DMS53 treated with DMSO at 0.1 percent for 48 hours (cell line): ENCODE results near the gene U2AF1L4.

Experiments
- DNase-seq: peaks from one replicate; lab custom pipeline; 2025; ENCODE audit not compliant: unreplicated experiment; lab: John Stamatoyannopoulos, UW

Gene U2AF1L4

DNA sequence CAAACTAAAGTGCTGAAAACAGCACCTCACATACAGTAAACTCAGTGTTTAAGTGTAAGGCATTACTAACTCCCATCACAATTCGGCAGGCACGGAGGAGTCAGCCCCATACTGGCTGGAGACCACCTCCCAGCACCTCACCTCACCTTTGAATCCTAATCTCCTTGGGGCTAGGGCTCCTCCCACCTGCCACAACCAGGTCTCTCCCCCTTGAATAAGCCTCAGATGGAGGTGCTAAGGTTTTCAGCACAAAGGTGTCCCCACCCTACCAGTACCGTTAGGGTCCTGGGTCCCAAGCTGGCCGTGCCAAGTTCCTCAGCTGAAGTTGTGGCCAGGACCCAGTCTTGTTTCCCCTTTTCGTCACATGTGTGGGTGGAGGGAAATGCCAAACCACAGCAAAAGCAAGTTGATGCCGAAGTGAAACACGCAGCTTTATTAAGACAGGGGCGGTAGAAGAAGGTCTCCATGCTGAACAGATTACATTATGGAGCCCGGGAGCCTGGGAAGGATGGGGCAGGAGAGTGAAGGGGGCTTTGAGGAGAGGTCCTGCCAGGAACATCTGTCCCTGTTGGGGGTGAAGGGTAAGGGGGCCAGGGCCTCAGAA lies 3.0 kb downstream of the U2AF1L4 start, which contains the start of gene IGFLR1:
TSS of gene IGFLR1 (minus strand) at position 332 of the 604 bp plus-strand sequence. CDS start 1,272 bp downstream, outside the sequence.
- DNase-seq: no peak

DNA sequence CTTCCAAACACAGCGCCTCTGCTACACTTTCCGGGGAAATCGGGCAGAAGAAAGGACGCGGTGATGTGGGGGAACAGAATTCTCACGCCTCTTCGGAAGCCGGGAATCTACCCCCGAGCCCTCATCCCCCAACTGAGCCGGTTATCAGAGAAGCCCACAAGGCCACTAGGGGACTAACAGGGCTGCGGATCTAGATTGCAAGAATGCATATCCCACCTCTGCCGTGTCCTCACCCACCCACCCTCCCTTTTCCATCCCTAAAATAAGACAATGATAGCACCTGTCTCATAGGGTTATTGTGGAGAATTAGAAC lies 4.1 kb downstream of the U2AF1L4 start:
- DNase-seq: no peak

DNA sequence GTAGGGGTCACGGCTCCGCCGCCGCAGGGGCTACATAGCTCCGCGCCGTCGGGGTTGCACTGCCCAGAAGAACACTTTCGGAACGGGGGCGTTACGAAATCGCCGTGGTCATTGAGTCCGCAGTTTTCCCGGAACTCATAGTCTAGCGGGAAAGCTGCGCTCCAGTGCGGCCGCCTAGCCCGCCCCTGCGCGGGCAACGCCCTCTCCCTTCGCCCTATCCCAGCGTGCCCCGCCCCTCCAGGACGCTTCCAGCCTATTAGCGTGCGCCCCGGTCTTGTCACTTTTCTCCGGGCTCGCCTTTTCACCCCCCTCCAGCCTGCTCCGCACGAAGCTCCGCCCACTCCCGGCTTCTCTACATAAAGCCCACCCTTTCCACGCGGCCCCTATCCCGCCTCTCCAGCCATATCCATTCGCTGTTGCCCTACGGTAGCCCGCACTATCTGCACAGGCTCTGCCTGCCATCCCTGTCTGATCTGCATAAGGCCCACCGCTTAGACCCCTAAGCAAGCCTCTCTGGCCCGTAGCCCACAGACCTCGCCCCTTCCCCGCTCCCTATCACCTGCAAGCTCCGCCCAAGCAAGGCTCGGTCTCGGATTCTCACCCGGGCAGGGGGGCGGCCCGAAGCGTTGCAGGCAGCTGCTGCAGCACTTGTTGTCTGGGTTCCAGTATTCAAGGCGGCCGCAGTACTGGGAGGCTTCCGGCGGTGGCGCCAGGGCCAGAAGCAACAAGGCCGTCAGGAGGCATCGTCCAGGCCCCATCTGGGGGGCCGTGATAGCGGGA lies 4.6 kb downstream of the U2AF1L4 start:
- peak; percentile 99 for DNase-seq

DNA sequence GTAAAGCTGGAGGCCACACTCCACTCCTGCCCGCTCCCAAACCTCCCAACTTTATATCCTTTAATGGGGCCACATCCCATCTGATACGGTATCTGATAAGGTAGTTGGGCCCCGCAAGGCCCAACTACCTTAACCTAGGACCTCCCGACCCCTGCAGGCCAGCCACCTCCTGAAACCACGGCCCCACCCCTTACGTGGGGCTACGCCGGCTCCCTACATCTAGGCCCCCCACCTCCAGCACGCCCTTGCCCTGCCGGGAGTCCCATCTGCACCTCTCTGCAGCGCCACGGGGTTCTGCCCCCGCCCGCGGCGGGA lies 5.2 kb downstream of the U2AF1L4 start:
- DNase-seq: no peak

DNA sequence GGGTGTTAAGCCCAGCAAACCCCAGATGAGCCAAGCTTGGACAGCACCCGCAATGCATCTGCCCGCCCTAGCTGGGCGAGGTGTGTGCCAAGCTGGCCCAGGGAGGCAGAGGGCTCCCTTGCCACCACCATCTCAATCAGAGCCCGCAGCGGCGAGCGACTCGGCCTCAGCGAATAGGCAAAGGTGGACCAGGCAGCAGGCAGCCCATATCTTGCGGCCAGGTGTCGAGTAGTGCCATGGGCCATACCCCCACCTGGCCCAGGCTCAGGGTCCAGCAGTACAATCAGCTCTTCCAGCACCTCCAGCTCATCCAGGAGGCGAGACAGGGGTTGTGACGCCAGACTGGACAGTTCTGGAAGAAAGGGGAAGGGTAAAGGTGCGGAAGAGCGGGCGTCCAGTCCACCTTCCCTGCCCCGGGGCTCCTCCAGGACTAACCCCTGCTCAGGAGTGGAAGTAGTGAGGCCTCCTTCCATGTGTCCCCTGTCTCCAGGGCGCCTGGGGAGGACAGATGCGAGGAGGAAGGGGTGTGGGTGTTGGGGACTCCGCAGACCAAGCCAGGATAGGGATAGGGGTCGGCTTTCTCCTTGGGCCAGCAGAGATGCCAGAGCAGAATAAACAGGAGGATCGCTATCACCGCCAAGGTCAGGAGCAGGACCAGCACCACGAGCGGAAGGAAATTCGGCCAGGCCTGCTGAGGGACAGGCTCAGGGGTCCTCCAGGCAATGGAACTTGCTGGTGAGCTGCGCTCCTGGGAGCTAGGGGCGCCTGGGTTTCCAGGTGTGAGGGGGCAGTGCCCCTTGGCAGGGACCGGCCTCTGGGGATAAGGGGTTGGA lies 5.7 kb downstream of the U2AF1L4 start:
- DNase-seq: no peak

DNA sequence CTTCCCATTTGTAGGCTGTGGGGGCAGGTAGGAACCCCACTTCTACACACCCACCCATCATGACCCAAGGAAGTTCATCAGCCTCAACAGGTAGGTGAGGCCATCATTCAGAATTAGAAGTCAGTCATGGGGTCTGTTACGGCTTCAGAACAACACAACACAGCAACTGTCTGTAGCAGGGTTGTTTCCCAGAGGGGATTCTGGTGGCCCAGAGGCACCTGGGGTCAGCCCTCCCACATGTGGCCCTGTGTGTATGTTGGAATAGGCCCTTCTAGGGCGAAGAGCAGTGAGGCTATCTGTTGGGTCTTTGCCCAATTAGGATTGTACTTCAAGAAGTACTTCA lies 6.4 kb downstream of the U2AF1L4 start:
- no peak for DNase-seq

DNA sequence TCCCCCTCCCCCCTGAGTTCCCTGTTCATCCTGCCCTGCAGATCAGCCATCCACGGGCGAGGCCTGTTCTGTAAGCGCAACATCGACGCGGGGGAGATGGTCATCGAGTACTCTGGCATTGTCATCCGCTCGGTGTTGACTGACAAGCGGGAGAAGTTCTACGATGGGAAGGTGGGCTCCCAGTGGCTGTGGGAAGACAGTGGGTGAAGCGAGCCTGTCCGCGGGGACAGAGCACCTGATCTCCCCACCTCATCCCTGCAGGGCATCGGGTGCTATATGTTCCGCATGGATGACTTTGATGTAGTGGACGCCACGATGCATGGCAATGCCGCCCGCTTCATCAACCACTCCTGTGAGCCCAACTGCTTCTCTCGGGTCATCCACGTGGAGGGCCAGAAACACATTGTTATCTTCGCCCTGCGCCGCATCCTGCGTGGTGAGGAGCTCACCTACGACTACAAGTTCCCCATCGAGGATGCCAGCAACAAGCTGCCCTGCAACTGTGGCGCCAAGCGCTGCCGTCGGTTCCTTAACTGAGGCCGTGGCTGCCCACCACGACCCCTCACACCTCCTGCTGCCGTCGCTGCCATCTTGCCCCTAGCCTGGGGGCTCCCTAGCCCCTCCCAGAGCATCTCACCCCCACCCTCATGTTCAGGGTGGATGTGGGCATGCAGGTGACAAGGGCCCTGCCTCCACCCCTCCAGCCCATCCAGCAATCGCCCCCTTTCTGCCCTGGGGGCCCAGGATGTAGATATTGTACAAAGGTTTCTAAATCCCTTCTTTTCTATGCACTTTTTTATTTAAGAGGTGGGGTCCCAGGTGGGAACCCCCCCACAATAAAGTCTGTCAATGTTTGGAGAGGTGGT lies 7.0 kb downstream of the U2AF1L4 start:
- no peak for DNase-seq

DNA sequence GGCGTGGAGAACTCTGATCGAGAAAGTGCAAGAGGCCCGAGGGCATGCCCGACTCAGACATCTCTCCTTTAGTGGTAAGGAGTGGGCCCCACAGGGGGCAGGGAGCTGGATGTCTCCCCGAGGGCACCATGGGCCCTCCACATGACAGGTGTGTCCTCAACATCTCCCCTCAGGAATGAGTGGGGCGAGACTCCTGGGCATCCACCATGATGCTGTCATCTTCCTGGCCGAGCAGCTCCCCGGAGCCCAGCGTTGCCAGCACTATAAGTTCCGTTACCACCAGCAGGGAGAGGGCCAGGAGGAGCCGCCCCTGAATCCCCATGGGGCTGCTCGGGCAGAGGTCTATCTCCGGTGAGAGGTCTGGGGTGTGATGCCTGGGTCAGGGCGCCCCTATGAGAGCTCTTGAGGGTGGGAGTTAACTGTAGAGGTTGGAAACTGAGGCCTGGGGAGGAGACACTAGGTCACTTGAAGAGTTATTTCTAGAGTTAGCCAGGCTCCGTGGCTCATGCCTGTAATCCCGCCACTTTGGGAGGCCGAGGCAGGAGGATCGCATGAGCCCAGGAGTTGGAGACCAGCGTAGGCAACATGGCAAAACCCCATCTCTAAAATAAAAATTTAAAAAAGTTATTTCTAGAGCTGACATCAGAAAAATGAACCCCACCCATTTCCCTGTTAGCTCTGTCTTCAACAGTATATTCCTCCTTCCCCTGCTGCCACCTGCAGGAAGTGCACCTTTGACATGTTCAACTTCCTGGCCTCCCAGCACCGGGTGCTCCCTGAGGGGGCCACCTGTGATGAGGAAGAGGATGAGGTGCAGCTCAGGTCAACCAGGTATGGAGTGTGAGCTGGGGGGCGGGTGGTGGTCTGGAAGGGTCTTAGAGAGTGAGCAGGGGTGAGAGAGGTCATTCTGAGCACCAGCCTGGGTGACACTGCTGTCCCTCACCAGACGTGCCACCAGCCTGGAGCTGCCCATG lies 8.0 kb downstream of the U2AF1L4 start:
- no peak for DNase-seq

DNA sequence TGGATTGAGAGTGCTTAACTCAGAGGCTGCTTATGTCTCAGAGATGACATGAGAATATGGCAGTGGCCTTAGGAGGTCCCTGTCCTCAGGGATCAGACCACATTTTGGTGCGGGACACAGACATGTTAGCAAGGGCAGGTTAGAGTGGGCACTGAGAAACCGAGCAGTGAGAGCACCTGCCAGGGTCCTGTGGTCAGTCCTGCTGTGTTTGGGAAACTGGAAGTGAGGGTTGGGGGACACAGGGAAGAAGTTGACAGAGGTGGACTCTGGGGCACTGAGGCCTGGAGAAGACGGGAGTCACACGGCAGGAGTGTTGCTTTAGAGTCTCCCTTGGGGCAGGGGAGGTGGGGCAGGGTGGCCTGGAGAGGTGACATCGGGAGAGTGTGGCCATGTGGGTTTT lies 10.3 kb downstream of the U2AF1L4 start:
- no peak for DNase-seq

DNA sequence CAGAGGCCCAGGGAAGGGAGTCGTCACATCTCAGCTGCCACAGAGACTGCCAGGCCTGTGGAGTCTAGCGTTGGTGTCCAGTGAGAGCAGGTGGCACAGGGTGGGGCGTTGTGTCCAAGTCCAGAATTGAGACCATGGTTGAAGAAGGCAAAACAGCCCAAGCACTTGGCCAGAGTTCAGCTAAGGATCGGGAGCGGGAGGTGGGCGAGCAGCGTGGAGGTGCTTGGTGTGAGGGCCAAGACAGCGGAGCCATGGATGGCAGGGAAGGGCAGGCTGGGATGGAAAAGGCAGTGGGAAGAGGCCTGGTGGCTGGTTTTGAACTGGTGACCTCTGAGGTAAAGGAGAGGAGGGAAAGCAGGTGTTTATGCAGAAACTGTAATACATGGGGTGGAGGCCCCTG lies 10.9 kb downstream of the U2AF1L4 start:
- DNase-seq: no peak

DNA sequence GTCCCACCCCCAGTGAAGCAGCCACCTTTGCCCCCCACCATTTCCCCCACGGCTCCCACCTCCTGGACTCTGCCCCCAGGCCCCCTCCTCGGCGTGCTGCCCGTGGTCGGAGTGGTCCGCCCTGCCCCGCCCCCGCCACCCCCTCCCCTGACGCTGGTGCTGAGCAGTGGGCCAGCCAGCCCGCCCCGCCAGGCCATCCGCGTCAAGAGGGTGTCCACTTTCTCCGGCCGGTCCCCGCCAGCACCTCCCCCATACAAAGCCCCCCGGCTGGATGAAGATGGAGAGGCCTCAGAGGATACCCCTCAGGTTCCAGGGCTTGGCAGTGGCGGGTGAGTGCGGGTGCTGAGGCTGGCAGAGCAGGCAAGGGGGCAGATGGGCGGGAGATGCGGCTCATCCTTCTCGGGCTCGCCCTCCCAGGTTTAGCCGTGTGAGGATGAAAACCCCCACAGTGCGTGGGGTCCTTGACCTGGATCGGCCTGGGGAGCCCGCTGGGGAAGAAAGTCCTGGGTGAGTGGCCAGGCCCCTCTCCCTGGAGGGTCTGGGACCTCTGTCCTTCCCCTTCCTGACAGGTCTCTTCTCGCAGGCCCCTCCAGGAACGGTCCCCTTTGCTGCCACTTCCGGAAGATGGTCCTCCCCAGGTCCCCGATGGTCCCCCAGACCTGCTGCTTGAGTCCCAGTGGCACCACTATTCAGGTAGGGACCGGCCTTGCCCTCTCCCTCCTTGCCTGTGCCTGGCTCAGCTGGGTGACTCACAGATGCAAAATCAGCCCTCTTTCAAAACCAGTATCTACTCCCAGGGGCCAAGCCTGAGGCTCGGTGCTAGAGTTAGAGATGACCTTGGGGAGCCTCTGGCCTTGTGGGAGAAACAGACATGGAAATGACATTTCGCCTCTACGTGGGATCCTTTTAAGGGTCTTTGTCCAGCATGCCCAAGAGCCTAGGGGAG lies 11.8 kb downstream of the U2AF1L4 start:
- DNase-seq: no peak

DNA sequence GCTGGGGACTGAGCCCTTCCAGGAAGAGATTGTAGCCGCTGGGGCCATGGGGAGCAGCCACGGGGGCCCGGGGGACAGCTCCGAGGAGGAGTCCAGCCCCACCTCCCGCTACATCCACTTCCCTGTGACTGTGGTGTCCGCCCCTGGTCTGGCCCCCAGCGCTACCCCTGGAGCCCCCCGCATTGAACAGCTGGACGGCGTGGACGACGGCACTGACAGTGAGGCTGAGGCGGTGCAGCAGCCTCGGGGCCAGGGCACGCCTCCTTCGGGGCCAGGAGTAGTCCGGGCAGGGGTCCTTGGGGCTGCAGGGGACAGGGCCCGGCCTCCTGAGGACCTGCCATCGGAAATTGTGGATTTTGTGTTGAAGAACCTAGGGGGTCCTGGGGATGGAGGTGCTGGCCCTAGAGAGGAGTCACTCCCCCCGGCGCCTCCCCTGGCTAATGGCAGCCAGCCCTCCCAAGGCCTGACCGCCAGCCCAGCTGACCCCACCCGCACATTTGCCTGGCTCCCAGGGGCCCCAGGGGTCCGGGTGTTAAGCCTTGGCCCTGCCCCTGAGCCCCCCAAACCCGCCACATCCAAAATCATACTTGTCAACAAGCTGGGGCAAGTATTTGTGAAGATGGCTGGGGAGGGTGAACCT lies 12.6 kb downstream of the U2AF1L4 start:
- DNase-seq: no peak

DNA sequence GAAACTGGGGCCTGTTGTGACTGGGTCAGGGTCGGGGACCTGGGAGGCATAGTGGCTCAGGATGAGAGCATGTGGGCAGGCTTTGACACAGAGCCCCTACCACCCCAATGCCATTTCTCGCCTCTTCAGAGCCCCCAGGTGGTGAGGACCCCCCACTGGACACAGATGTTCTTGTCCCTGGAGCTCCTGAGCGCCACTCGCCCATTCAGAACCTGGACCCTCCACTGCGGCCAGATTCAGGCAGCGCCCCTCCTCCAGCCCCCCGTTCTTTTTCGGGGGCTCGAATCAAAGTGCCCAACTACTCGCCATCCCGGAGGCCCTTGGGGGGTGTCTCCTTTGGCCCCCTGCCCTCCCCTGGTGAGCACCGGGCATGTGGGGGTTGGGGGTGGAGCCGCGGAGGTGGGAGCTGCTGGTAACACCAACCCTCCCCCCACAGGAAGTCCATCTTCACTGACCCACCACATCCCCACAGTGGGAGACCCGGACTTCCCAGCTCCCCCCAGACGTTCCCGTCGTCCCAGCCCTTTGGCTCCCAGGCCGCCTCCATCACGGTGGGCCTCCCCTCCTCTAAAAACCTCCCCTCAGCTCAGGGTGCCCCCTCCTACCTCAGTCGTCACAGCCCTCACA lies 13.3 kb downstream of the U2AF1L4 start:
- no peak for DNase-seq

DNA sequence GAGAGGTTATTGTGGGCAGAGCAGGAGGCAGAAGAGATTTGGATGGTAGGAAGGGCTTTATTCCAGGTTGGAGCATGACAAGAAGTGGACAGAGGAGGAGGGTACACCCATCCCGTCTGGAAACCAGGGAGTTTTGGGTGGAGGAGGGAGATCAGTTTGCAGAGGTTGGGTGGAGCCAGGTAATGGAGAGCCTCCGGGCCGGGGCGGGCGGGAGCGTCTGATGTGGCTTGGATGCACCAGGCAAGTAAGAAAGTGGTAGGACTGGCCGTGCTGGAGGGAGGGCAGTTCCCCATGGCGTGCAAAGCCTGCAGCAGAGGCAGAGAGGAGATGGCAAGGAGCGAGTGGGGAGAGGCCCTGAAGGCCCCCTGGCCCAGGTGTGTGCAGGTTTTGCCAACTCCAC lies 13.9 kb downstream of the U2AF1L4 start:
- no peak for DNase-seq

DNA sequence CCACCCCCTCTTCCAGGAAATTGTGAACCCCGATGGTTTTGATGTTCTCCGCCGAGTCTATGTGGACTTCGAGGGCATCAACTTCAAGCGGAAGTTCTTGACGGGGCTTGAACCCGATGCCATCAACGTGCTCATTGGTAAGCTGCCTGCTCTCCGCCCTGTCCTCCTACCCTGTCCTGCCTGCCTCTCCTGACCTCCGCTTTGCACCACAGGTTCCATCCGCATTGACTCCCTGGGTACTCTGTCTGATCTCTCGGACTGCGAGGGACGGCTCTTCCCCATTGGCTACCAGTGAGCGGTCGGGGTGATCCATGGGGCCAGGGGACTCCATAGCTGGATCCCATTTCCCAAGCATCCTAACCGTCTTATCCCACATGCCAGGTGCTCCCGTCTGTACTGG lies 14.9 kb downstream of the U2AF1L4 start:
- DNase-seq: no peak

DNA sequence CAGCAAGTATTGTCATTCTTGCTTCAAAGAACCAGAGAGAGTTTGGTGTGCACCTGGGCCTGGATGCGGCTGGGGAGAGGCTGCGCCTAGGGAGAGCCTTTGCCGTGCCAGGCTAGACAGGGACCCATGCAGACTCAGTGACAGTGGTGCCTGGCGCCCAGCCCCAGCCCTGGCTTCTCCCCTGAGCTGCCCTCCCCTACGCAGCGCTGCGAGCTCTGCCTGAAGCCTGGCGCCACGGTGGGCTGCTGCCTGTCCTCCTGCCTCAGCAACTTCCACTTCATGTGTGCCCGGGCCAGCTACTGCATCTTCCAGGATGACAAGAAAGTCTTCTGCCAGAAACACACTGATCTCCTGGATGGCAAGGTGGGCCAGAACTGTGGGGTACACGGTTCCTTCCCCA lies 15.5 kb downstream of the U2AF1L4 start:
- no peak for DNase-seq

DNA sequence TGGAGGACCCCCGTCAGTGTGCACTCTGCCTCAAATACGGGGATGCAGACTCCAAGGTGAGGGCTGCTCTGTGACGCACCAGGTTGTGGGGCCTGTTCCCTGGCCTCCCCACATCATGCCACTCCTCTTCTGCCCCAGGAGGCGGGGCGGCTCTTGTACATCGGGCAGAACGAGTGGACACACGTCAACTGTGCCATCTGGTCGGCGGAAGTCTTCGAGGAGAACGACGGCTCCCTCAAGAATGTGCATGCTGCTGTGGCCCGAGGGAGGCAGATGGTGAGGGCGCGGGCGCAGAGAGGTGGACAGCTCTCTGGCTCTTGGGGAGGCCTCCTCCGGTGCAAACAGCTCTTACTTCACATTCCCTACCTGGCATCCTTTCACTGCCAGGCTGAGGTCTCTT lies 16.2 kb downstream of the U2AF1L4 start:
- DNase-seq: no peak
